ENCODE data around the gene MEX3A. TPM values are rescaled to one million over a fixed set of nuclear protein-coding genes. Genes with fewer than 3 reads are reported as not detected.
A peak's percentile ranks its signal among the peaks of the same experiment; 100 is the strongest.

Gene MEX3A
- total and polyA plus RNA-seq, 10 of the 15 experiments (the other 5 are each of a cell fraction or from before 2014, with no cell fraction given) = 0.11 to 5.1 (median 1.7) TPM

DNA sequence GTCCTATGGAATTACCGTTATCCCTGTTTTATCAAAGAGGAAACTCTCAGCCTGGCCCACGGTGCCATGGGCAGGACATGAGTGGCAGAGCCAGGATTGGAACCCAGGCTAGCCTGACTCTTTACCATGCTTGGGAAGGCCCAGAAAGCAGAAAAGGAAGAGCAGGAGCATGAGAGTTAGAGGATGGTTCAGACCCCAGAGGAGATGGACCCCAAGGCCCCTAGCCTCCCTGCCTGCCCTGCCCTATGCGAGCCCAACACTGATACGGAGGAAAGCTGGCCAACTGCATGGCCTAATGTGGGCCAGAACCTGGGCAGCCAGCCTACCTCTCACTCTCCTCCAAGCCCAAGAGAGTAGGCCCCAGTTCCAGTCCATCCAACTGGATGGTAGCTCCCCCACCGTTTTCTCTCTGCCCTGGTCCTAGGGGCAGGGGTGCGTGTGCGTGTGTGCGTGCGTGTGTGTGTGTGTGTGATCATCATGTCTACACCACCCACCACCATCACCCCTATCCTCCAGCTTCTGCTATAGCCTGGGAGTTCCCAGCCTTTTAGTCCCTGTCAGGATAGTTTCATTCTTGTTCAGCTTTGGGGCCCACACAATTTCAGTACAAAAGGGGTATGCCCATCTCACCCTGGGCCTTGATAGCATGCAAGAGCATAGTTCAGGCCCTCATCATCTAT is 15.4 kb upstream of the MEX3A start:
- Histone ChIP-seq H3K4me2 (ENCODE audit: control insufficient read depth, insufficient read depth) (peak overlapping the region; percentile 74), H3K27ac (ENCODE audit: control insufficient read depth, insufficient read depth) (peak overlapping the region; percentile 79), H3K9ac (ENCODE audit: control insufficient read depth, insufficient read depth, low read length) (peak overlapping the region; percentile 59), H3K9me3 (replicated peaks; ENCODE audit: control insufficient read depth, insufficient read depth, low read length) (no peaks in the 10 kb centered on the region), H3K4me1 (ENCODE audit: control insufficient read depth, insufficient read depth, low read length) (peaks cover 38% of the 10 kb centered on the region), H3K27me3 (replicated peaks in 1 of 2; ENCODE audit: control insufficient read depth in 2 of 2, insufficient read depth in 2 of 2, low read length in 1 of 2) (no peaks in the 10 kb centered on the region), H4K20me1 (ENCODE audit: control insufficient read depth, insufficient read depth) (no peaks in the 10 kb centered on the region), H3K36me3 (ENCODE audit: control insufficient read depth in 2 of 2, insufficient read depth in 2 of 2, low read length in 1 of 2) (no peaks in the 10 kb centered on the region), H2AFZ (ENCODE audit: control insufficient read depth, low read depth, low read length) (no peak overlapping the region), H3K79me2 (ENCODE audit: control insufficient read depth, insufficient read depth, low read length) (peaks cover 2% of the 10 kb centered on the region; the same call in 1 of the 2 replicates), H3K4me3 (no peak overlapping the region)
- FAIRE-seq (peak; percentile 70), ATAC-seq (peak; percentile 67), DNase-seq (ENCODE audit: low read depth, low spot score) (peak; percentile 56)
- intact Hi-C loops (cut with micrococcal nuclease; ENCODE audit: unreplicated experiment) (loop anchor here (5.0 to 10.0 kb wide), 2 partner anchors 187 to 220 kb away; partner anchors contain the start of genes SMG5 and TMEM79), in situ Hi-C loops (cut with MboI) (no loop called here)
- ChIA-PET POLR2A (interaction anchor here (1.0 to 6.8 kb wide), 9 partner anchors 8 to 115 kb away, joined by 3 to 89 read pairs (median 9); partner anchors contain the start of genes LMNA and PMF1), SMC1A (ENCODE audit: uncharacterized antibody, unreplicated experiment) (interaction anchor here (0.9 to 23.8 kb wide), 17 partner anchors 7 to 185 kb away, joined by 3 to 874 read pairs (median 3); partner anchors contain the start of genes LMNA, MEX3A and SMG5), RAD21 (ENCODE audit: unreplicated experiment) (interaction anchor here (0.7 to 22.4 kb wide), 14 partner anchors 9 to 129 kb away, joined by 3 to 695 read pairs (median 4); partner anchors contain the start of gene LMNA), CTCF (interaction anchor here (0.7 to 21.5 kb wide), 21 partner anchors 8 to 273 kb away, joined by 3 to 1294 read pairs (median 5); partner anchors contain the start of genes LMNA and MEX3A)
- TSS peak; percentile 93 for BruUV-seq (replicated peaks)
- WGBS (ENCODE audit: insufficient coverage, insufficient replicate concordance, low lambda C conversion rate, missing lambda C conversion rate) = 30% methylated on average over 9 of the region's 9 CpGs
- TF ChIP-seq ATF7 (IDR thresholded peaks at IDR 0.05; ENCODE audit: low read depth) (peak; percentile 56; the same call in 1 of the 2 replicates), CREM (IDR thresholded peaks at IDR 0.05; ENCODE audit: low read depth) (peak; percentile 83), EGR1 (IDR thresholded peaks at IDR 0.05; ENCODE audit: borderline replicate concordance in 1 of 2, low read depth in 2 of 2, low read length in 2 of 2) (peak in 1 of 2 experiments; percentile 40; a peak in 1 of 3 replicates), IKZF2 (IDR thresholded peaks at IDR 0.05) (peak; percentile 77), EP300 (IDR thresholded peaks at IDR 0.05; ENCODE audit: borderline replicate concordance in 1 of 2, control insufficient read depth in 1 of 2, low read depth in 2 of 2, low read length in 2 of 2) (peak; percentile 80 to 84; a peak in 2 of 4 replicates), TCF3 (IDR thresholded peaks at IDR 0.05; ENCODE audit: borderline replicate concordance, insufficient read depth, low read depth, low read length) (0 out of 2 replicates have a peak, but pooled peaks have one; percentile 41), HCFC1 (IDR thresholded peaks at IDR 0.05; ENCODE audit: low read length) (no peak), PAX5 (IDR thresholded peaks at IDR 0.05; ENCODE audit: borderline replicate concordance, low read depth, low read length) (peak; percentile 92), RELA (IDR thresholded peaks at IDR 0.05; ENCODE audit: borderline replicate concordance, partially characterized antibody) (peak; percentile 90), ZNF687 (IDR thresholded peaks at IDR 0.05) (peak; percentile 85), KLF5 (IDR thresholded peaks at IDR 0.05; ENCODE audit: partially characterized antibody) (peak; percentile 11), SKIL (IDR thresholded peaks at IDR 0.05; ENCODE audit: low read depth, poor library complexity, severe bottlenecking) (no peak), BHLHE40 (IDR thresholded peaks at IDR 0.05; ENCODE audit: borderline replicate concordance in 1 of 2, low read depth in 2 of 2, low read length in 1 of 2) (peak; percentile 41 to 55; a peak in 2 of 4 replicates), ETV6 (conservative IDR thresholded peaks at IDR 0.05 in 1 of 2, IDR thresholded peaks at IDR 0.05 in 1 of 2; ENCODE audit: borderline replicate concordance in 1 of 2, low read depth in 1 of 2) (peak in 1 of 2 experiments; percentile 67; a peak in 1 of 4 replicates), POU2F2 (IDR thresholded peaks at IDR 0.05; ENCODE audit: borderline replicate concordance, low read depth, low read length) (peak; percentile 71; the same call in 2 of the 3 replicates)

All from GM12878 (cell line).